PC-3 (cell line): ENCODE measurements around the gene CNTN6. TPM values are rescaled to one million over a fixed set of nuclear protein-coding genes. Genes with fewer than 3 reads are reported as not detected.

Experiments
- ATAC-seq: fragments of 200-7000 bp; cut with Tn5 transposase; 2 replicates; pipeline ENCODE4 v1.9.1; 2020; ENCODE audit warnings: mild to moderate bottlenecking, moderate library complexity
- BruUV-seq: library from RNA; stranded (reverse); fragments of 400-500 nt; replicated peaks from 2 replicates; lab custom pipeline; 2021; lab: Mats Ljungman, UMichigan
- CTCF ChIA-PET: fragments of 300-600 bp; sonication (Branson Sonifier 250); formaldehyde crosslinking; loops from one replicate; lab custom pipeline; 2022; ENCODE audit warnings: antibody characterized with exemption; lab: Charles Lee
- POLR2A ChIA-PET: fragments of 300-600 bp; sonication (Branson Sonifier 250); formaldehyde crosslinking; loops from one replicate; lab custom pipeline; 2022; ENCODE audit warnings: antibody characterized with exemption; ENCODE audit not compliant: unreplicated experiment; lab: Charles Lee
- DNase-seq: peaks from one replicate; pipeline ENCODE4 v3.0.0-alpha.2; 2015
- H2AFZ ChIP-seq: fragments of 300-600 bp; sonication (generic); 2 replicates; pipeline ENCODE4 v1.6.0; 2016; ENCODE audit warnings: antibody characterized with exemption, low read length
- H3F3A ChIP-seq: fragments of 300-600 bp; sonication (generic); one replicate; pipeline ENCODE4 v1.6.0; 2017; ENCODE audit warnings: antibody characterized with exemption, low read length, control low read depth, mild to moderate bottlenecking; ENCODE audit not compliant: unreplicated experiment
- H3K27ac ChIP-seq: fragments of 300-600 bp; sonication (generic); 2 replicates; pipeline ENCODE4 v1.5.1; 2016; ENCODE audit warnings: mild to moderate bottlenecking, low read length
- H3K27me3 ChIP-seq: fragments of 300-600 bp; sonication (generic); 2 replicates; pipeline ENCODE4 v1.6.1; 2016; ENCODE audit warnings: low read length, mixed read lengths
- H3K36me3 ChIP-seq: fragments of 300-600 bp; sonication (generic); 2 replicates; pipeline ENCODE4 v1.6.1; 2016; ENCODE audit warnings: low read depth, mixed run types, low read length, mixed read lengths
- H3K4me1 ChIP-seq: fragments of 300-600 bp; sonication (generic); 2 replicates; pipeline ENCODE4 v1.5.1; 2016; ENCODE audit warnings: low read length; ENCODE audit not compliant: insufficient read depth
- H3K4me2 ChIP-seq: fragments of 300-600 bp; sonication (generic); 2 replicates; pipeline ENCODE4 v1.6.0; 2016; ENCODE audit warnings: low read length
- H3K4me3 ChIP-seq: fragments of 300-600 bp; sonication (generic); 2 replicates; pipeline ENCODE4 v1.5.1; 2016; ENCODE audit warnings: mild to moderate bottlenecking, low read length, mixed read lengths
- H3K79me2 ChIP-seq: fragments of 300-600 bp; sonication (generic); 2 replicates; pipeline ENCODE4 v1.6.1; 2017; ENCODE audit warnings: low read length, mixed read lengths
- H3K9ac ChIP-seq: fragments of 300-600 bp; sonication (generic); 2 replicates; pipeline ENCODE4 v1.6.0; 2016; ENCODE audit warnings: mild to moderate bottlenecking, low read length
- H3K9me2 ChIP-seq: fragments of 300-600 bp; sonication (generic); replicated peaks from 2 replicates; pipeline ENCODE4 v1.6.1; 2016; ENCODE audit warnings: mixed run types, low read length, mixed read lengths
- H3K9me3 ChIP-seq: fragments of 300-600 bp; sonication (generic); 2 replicates; pipeline ENCODE4 v1.6.1; 2016; ENCODE audit warnings: low read length, mixed read lengths
- H4K20me1 ChIP-seq: fragments of 300-600 bp; sonication (generic); 2 replicates; pipeline ENCODE4 v1.6.1; 2016; ENCODE audit warnings: low read length, mixed read lengths
- EZH2 ChIP-seq: fragments of 300-600 bp; sonication (generic); IDR thresholded peaks from one replicate; pipeline ENCODE4 v1.6.1; 2017; ENCODE audit warnings: antibody characterized with exemption, mild to moderate bottlenecking, low read length; ENCODE audit not compliant: unreplicated experiment
- EZH2phosphoT487 ChIP-seq: fragments of 300-600 bp; sonication (generic); IDR thresholded peaks from 2 replicates; pipeline ENCODE4 v1.6.1; 2018; ENCODE audit warnings: mild to moderate bottlenecking, antibody characterized with exemption, low read length, borderline replicate concordance
- intact Hi-C: fragments of 100-400 bp; cut with micrococcal nuclease; formaldehyde crosslinking; loops from 2 replicates; pipeline ENCODE4 v1.9.0; 2023
- total RNA-seq: library from RNA; depleted of rRNA; stranded (reverse); fragments of >200 nt; gene quantifications from 2 replicates; pipeline ENCODE4 v1.2.3, GENCODE V29; 2014
- TF ChIP-seq, protein P1 (sequence below): fragments of 300-600 bp; sonication (generic); conservative IDR thresholded peaks from 2 replicates; pipeline ENCODE4 v1.5.1; 2017; ENCODE audit warnings: antibody characterized with exemption, low read depth, mild to moderate bottlenecking, low read length

CNTN6 gene
- total RNA-seq, 1 experiment from 2014 or later = not detected

DNA sequence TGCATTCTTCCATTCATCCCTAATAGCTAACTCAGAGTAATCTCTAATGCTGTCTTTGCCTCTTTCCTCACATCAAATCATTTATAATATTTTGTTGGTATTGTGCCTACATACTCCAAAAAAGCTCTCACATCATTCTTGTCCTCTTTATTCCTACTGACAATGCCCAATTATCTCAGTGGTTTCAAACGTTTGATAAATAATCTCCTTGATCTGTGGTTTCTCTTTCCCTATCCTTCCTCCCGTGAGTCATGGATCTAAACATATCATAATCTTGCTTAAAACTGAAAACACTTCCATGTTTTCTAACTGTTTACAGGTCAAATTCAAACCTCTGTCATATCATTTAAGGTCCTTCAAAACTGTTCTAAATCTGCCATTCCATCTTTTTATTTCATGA is 115.1 kb downstream of the CNTN6 start:
- DNase-seq (no peak), ATAC-seq (no peak)
- no peaks in the 10 kb centered on the region for H3K79me2 ChIP-seq
- H3K27ac ChIP-seq = no peak overlapping the region
- no peaks in the 10 kb centered on the region for H3K4me1 ChIP-seq
- ChIA-PET POLR2A (no interaction called here), CTCF (no interaction called here)
- H3K9ac ChIP-seq = no peak overlapping the region
- TF ChIP-seq, protein P1, sequence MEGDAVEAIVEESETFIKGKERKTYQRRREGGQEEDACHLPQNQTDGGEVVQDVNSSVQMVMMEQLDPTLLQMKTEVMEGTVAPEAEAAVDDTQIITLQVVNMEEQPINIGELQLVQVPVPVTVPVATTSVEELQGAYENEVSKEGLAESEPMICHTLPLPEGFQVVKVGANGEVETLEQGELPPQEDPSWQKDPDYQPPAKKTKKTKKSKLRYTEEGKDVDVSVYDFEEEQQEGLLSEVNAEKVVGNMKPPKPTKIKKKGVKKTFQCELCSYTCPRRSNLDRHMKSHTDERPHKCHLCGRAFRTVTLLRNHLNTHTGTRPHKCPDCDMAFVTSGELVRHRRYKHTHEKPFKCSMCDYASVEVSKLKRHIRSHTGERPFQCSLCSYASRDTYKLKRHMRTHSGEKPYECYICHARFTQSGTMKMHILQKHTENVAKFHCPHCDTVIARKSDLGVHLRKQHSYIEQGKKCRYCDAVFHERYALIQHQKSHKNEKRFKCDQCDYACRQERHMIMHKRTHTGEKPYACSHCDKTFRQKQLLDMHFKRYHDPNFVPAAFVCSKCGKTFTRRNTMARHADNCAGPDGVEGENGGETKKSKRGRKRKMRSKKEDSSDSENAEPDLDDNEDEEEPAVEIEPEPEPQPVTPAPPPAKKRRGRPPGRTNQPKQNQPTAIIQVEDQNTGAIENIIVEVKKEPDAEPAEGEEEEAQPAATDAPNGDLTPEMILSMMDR = no peak
- no peak for TF ChIP-seq EZH2phosphoT487
- no peak for TF ChIP-seq EZH2
- H3K9me3 ChIP-seq = peaks cover 37% of the 10 kb centered on the region; the same call in 1 of the 2 replicates
- no peaks in the 10 kb centered on the region for H3K27me3 ChIP-seq
- H4K20me1 ChIP-seq = no peaks in the 10 kb centered on the region
- H3K36me3 ChIP-seq = no peaks in the 10 kb centered on the region
- no peak overlapping the region for H2AFZ ChIP-seq
- no peaks in the 10 kb centered on the region for H3K9me2 ChIP-seq
- H3K4me2 ChIP-seq = no peak overlapping the region
- H3K4me3 ChIP-seq = no peak overlapping the region
- no TSS peak for BruUV-seq
- intact Hi-C loops = no loop called here
- no peaks in the 10 kb centered on the region for H3F3A ChIP-seq

DNA sequence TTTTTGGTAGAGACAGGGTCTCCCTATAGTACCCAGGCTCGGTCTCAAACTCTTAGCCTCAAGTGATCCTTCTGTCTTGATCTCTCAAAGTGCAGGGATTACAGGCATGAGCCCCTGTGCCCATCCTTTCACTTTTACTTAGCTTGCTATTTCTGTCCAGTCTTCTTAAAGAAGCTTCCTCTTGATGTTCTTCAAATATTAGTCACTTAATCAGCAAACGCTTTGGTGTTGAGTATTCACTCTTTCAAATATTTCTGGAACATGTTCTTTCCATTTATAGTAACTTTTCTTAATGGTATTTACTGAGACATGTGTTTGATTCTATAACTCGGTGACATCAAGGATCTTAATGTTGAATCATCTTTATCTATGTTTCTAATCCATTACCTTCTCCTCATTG is 122.1 kb downstream of the CNTN6 start:
- H3K9me2 ChIP-seq = no peaks in the 10 kb centered on the region
- no peaks in the 10 kb centered on the region for H3K4me1 ChIP-seq
- no peak overlapping the region for H3K4me3 ChIP-seq
- TF ChIP-seq EZH2 (no peak), EZH2phosphoT487 (no peak)
- TF ChIP-seq, protein P1 = no peak
- H3K9ac ChIP-seq = no peak overlapping the region
- no peaks in the 10 kb centered on the region for H3K36me3 ChIP-seq
- no peak overlapping the region for H2AFZ ChIP-seq
- H3K4me2 ChIP-seq = no peak overlapping the region
- intact Hi-C loops = no loop called here
- no peak overlapping the region for H3K27ac ChIP-seq
- DNase-seq (no peak), ATAC-seq (no peak)
- BruUV-seq = no TSS peak
- CTCF ChIA-PET = no interaction called here
- H3K27me3 ChIP-seq = no peaks in the 10 kb centered on the region
- H3K79me2 ChIP-seq = no peaks in the 10 kb centered on the region
- H4K20me1 ChIP-seq = no peaks in the 10 kb centered on the region
- no peaks in the 10 kb centered on the region for H3F3A ChIP-seq
- H3K9me3 ChIP-seq = peaks cover 33% of the 10 kb centered on the region
- POLR2A ChIA-PET = no interaction called here

DNA sequence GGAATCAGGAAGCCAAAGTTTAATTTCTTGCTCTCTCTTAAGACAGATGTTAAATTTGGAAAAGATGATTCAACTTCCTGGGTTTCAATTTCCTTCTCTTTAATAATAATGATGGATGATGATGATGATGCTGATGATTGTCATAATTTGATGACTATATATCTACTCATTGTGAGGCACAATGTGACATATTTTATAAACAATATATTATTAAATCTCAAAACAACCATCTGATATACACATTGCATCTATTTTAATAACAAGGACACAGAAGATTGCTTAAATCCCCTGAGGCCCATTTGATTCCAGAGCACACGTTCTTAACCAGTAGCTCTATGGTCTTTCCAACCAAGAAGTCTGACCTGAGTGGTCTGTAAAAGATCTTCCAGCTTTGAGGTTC is 124.0 kb downstream of the CNTN6 start:
- Histone ChIP-seq H3K27ac (no peak overlapping the region), H3K9me2 (no peaks in the 10 kb centered on the region), H4K20me1 (no peaks in the 10 kb centered on the region), H2AFZ (no peak overlapping the region), H3K27me3 (no peaks in the 10 kb centered on the region), H3K9ac (no peak overlapping the region), H3K9me3 (peaks cover 31% of the 10 kb centered on the region), H3K4me1 (no peaks in the 10 kb centered on the region), H3F3A (no peaks in the 10 kb centered on the region), H3K4me3 (no peak overlapping the region), H3K36me3 (no peaks in the 10 kb centered on the region), H3K79me2 (no peaks in the 10 kb centered on the region), H3K4me2 (no peak overlapping the region)
- intact Hi-C loops = no loop called here
- ChIA-PET CTCF (no interaction called here), POLR2A (no interaction called here)
- BruUV-seq = no TSS peak
- TF ChIP-seq EZH2 = no peak
- TF ChIP-seq, protein P1 = no peak
- no peak for TF ChIP-seq EZH2phosphoT487
- DNase-seq (no peak), ATAC-seq (no peak)
